Thymus (tissue), 11 donors: ENCODE data around the gene LHX4. TPM values are rescaled to one million over a fixed set of nuclear protein-coding genes. Genes with fewer than 3 reads are reported as not detected.
A peak's percentile ranks its signal among the peaks of the same experiment; 100 is the strongest.

Experiments used
- DNase-seq, 9 donors: peaks; one replicate each; pipeline ENCODE4 v3.0.0-alpha.2; 2013; ENCODE audit warnings: low spot score in 9 of 9, low read depth in 6 of 9, missing footprints in 1 of 9
- H3K27ac ChIP-seq, 2 donors: one replicate each; pipeline ENCODE4 v1.5.1; 2013; ENCODE audit warnings: control low read depth in 1 of 2, low read depth in 1 of 2, low read length in 1 of 2, mild to moderate bottlenecking in 1 of 2, moderate library complexity in 1 of 2
- H3K27me3 ChIP-seq, 2 donors: one replicate each; pipeline ENCODE4 v1.5.1; 2013; ENCODE audit warnings: low read length in 1 of 2; ENCODE audit not compliant: control insufficient read depth in 2 of 2, insufficient read depth in 1 of 2
- H3K36me3 ChIP-seq, 2 donors: one replicate each; pipeline ENCODE4 v1.5.1; 2013; ENCODE audit warnings: low read length in 1 of 2, mild to moderate bottlenecking in 1 of 2, moderate library complexity in 1 of 2; ENCODE audit not compliant: control insufficient read depth in 2 of 2, insufficient read depth in 2 of 2
- H3K4me1 ChIP-seq, 2 donors: one replicate each; pipeline ENCODE4 v1.5.1; 2013; ENCODE audit warnings: low read length in 2 of 2; ENCODE audit not compliant: control insufficient read depth in 2 of 2, insufficient read depth in 2 of 2
- H3K4me3 ChIP-seq, 2 donors: one replicate each; pipeline ENCODE4 v1.5.1; 2013; ENCODE audit warnings: low read length in 2 of 2, control low read depth in 1 of 2, mild to moderate bottlenecking in 1 of 2
- H3K9me3 ChIP-seq, 2 donors: one replicate each; pipeline ENCODE4 v1.5.1; 2013; ENCODE audit warnings: low read length in 1 of 2, mild to moderate bottlenecking in 1 of 2; ENCODE audit not compliant: control insufficient read depth in 2 of 2, insufficient read depth in 1 of 2
- WGBS: extraction: QIAGEN DNeasy Blood & Tissue Kit; methylation state at CpG from one replicate; pipeline ENCODE4 v1.1.7; 2013; 5-methylcytosine and 5-hydroxymethylcytosine counted together
- polyA plus RNA-seq: library from polyadenylated mRNA; stranded (reverse); fragments of 200-250 nt; gene quantifications from one replicate; pipeline ENCODE4 v1.2.3, GENCODE V29; 2013
- total RNA-seq: library from RNA; stranded (reverse); fragments of 120-200 nt; gene quantifications from one replicate; pipeline ENCODE4 v1.2.4, GENCODE V29; 2013
- donor health status: healthy.

Gene LHX4
- total and polyA plus RNA-seq, 2 donors, result 0.05 TPM

DNA sequence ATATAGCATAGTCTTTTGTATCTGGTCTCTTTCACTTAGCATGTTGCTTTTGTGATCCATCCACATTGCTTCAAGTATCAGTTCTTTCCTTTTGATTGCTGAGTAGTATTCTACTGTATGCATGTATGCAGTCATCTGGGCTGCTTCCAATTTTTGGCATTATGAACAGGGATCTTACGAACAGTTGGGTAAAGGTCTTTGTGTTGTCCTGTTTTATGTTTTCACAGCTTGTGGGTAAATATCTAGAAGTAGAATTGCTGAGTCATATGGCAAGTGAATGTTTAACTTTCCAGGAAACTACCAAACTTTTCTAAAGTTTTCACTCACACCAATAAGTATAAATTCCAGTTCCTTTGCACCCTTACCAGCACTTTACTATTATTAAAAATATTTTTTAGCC, 60.9 kb downstream of the LHX4 start:
- WGBS, result 92% methylated on average over 1 of the region's 1 CpG

DNA sequence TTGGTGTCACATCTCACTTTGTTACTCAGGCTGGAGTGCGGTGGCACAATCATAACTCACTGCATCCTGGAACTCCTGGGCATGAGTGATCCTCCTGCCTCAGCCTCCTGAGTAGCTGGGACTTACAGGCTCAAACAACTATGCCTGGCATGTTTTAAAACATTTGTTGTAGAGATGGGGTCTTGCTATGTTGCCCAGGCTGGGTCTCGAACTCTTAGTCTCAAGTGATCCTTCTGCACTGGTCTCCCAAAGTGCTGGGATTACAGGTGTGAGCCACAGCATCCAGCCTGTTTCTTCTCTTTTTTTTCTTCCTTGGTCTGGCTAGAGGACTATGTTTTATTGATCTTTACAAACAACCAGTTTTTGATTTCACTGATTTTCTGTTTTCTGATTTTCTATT, 64.6 kb downstream of the LHX4 start:
- no peak overlapping the region for H3K27ac ChIP-seq
- no peaks in the 10 kb centered on the region for H3K9me3 ChIP-seq
- DNase-seq, result no peak
- WGBS, result 99% methylated on average over 2 of the region's 2 CpGs
- H3K4me3 ChIP-seq, result no peak overlapping the region
- peaks cover 0 to 2% of the 10 kb centered on the region in 2 donors for H3K4me1 ChIP-seq
- no peaks in the 10 kb centered on the region for H3K27me3 ChIP-seq
- no peaks in the 10 kb centered on the region for H3K36me3 ChIP-seq

More for the DNA sequence above, 60.9 kb downstream of the LHX4 start:
- Histone ChIP-seq H3K4me3 (no peak overlapping the region), H3K36me3 (peaks cover 0 to 3% of the 10 kb centered on the region in 2 donors), H3K4me1 (no peaks in the 10 kb centered on the region), H3K9me3 (no peaks in the 10 kb centered on the region), H3K27ac (no peak overlapping the region), H3K27me3 (no peaks in the 10 kb centered on the region)
- DNase-seq, result no peak

DNA sequence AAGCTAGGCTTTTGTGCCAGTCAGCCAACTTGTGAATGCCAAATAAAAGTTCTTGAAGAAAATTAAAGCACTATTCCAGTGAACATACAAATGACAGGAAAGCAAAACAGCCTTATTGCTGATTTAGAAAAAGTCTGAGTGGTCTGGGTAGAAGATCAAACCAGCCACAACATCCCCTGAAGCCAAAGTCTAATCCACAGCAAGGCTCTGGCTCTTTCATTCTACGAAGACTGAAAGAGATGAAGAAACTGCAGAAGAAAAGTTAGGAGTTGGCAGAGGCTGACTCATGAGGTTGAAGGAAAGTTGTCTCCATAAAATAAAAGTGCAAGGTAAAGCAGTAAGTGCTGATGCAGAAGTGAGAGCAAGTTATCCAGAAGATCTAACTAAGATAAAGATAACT, 65.9 kb downstream of the LHX4 start:
- DNase-seq, result peak in 1 of 9 donors; percentile 3
- no peaks in the 10 kb centered on the region for H3K27me3 ChIP-seq
- no peaks in the 10 kb centered on the region for H3K36me3 ChIP-seq
- 16% methylated on average over 1 of the region's 1 CpG for WGBS
- no peak overlapping the region for H3K4me3 ChIP-seq
- no peaks in the 10 kb centered on the region for H3K9me3 ChIP-seq
- no peak overlapping the region for H3K27ac ChIP-seq
- H3K4me1 ChIP-seq, result peaks cover 0 to 2% of the 10 kb centered on the region in 2 donors

DNA sequence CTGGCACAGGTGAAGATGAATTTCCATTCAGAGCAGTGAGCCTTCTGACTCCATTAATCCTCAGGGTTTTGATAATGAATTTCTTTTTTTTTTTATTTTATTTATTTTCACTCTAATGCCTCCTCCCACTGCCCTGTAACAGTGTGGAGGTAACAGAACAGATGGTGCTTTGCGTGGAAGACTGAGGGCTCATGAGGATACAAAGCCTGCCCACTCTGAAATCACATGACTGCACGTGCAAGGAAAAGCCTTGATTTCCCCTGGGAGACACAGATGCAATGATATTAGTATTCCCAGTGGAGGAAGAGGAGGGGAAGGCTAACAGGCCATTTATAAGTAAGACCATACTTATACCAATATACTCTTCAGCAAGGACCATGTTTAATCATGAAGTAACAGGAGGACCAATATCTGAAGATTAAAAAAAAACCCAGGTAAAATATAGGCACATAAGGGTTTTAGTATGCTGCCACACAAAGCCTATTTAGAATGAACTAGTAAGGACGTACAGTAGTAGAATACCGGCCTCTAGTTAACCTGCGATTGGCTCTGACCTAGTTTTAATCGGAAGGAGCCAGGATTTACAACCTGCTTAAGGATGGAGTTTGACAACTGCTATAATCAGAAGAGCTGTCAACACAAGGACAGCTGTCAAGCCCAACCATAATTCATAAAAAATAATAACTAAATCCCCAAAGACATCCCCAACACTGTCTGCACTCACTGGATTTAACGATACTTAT, 69.6 kb downstream of the LHX4 start:
- Histone ChIP-seq H3K27ac (no peak overlapping the region), H3K9me3 (no peaks in the 10 kb centered on the region), H3K4me1 (peaks cover 0 to 2% of the 10 kb centered on the region in 2 donors), H3K4me3 (no peak overlapping the region), H3K27me3 (no peaks in the 10 kb centered on the region), H3K36me3 (no peaks in the 10 kb centered on the region)
- no peak for DNase-seq
- 97% methylated on average over 7 of the region's 7 CpGs for WGBS

DNA sequence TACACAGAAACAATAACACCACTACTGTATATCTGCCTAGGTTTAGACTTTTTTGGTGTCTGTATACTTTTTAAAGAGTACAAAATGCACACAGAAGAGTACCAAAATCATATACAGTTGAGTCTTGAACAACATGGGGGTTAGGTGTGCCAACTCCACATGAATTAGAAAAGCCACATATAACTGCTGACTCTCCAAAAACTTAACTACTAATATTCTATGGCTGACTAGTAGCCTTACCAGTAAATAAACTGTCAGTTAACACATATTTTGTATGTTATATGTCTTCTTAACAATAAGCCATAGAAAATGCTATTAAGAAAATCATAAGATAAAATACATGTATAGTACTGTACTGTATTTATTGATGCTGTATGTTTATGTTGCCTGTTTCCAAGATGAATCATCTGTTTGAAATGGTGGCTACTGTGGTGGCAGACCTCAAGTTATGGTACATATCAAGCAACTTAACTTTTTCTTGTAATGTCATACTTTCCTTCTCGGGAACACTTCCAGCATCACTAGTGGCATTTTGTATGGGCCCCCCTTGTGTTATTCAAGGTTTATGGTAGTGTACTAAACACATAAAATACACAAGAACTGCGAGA, 71.2 kb downstream of the LHX4 start:
- peaks cover 0 to 1% of the 10 kb centered on the region in 2 donors for H3K4me1 ChIP-seq

DNA sequence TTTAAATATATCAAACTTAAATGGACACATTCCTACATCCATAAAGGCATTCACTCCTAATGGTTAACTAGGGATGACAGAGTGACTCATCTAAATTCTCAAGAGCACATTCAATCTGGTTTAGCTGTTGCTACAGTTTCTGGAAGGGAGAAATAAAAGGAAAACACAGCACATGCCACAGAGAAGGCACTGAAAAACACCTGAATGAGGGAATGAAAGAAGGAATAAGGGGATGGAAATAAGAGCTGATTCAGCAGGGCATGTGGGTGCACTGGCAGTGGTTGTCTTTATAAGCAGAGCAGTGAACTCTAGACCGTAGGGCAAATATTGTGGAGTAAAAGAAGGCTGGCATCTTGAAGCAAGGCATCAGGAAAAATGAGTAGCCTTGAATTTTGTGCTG, 79.3 kb downstream of the LHX4 start:
- WGBS, result 96% methylated on average over 1 of the region's 1 CpG

More for the DNA sequence above, 71.2 kb downstream of the LHX4 start:
- no peak overlapping the region for H3K4me3 ChIP-seq
- no peaks in the 10 kb centered on the region for H3K36me3 ChIP-seq
- no peaks in the 10 kb centered on the region for H3K9me3 ChIP-seq
- DNase-seq, result no peak
- 96% methylated on average over 2 of the region's 2 CpGs for WGBS
- H3K27me3 ChIP-seq, result no peaks in the 10 kb centered on the region
- H3K27ac ChIP-seq, result no peak overlapping the region

DNA sequence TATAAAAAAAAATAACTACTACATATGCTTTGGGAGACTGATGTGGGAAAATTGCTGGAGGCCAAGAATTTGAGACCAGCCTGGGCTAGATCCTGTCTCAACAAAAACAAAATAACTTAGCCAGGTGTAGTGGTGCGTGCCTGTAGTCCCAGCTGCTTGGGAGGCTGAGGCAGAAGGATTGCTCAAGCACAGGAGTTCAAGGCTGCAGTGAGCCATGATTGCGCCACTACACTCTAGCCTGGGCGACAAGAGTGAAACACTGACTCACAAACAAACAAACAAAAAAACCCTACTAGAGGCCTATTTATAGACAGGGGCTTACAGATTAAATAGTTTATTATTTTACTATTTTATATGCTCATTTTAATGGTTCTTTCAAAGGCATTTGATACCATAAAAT, 80.0 kb downstream of the LHX4 start:
- peaks cover 0 to 2% of the 10 kb centered on the region in 2 donors for H3K36me3 ChIP-seq
- no peaks in the 10 kb centered on the region for H3K9me3 ChIP-seq
- no peak overlapping the region for H3K27ac ChIP-seq
- 98% methylated on average over 3 of the region's 3 CpGs for WGBS
- H3K4me3 ChIP-seq, result no peak overlapping the region
- H3K4me1 ChIP-seq, result no peaks in the 10 kb centered on the region
- no peak for DNase-seq
- H3K27me3 ChIP-seq, result no peaks in the 10 kb centered on the region

More for the DNA sequence above, 79.3 kb downstream of the LHX4 start:
- H3K36me3 ChIP-seq, result peaks cover 0 to 2% of the 10 kb centered on the region in 2 donors
- no peak overlapping the region for H3K27ac ChIP-seq
- no peak overlapping the region for H3K4me3 ChIP-seq
- no peak for DNase-seq
- no peaks in the 10 kb centered on the region for H3K27me3 ChIP-seq
- H3K9me3 ChIP-seq, result no peaks in the 10 kb centered on the region
- H3K4me1 ChIP-seq, result no peaks in the 10 kb centered on the region

DNA sequence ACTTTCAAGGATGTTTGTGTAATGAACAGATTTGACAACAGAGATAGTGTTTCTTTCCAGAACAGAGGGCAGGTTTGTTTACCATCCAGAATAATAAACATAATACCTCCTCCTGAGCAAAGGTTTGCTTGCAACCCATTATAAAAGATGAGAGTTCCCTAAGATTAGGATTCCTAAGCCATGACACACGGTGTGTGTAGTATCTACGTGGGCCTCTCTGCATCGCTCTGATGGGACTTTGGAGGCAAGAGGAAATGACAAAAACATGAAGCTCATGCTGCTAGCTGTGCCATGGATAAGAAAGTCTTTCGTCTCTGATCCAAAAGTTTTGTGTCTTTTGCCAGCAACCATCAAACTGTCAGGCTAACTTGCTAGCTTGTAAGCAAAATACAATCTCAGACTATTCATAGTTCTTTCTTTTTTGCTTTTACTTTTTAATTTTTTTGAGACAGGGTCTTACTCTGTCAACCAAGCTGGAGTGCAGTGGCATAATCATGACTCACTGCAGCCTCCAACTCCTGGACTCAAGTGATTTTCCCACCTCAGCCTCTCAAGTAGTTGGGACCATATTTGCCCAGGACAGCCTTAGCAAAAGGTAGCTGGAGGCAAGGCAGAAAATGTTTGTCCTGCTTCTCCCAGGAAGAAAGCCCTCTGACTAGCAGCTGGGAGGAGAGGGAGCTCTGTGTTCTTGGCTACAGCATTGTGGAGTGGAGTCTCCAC, 81.1 kb downstream of the LHX4 start:
- peaks cover 0 to 2% of the 10 kb centered on the region in 2 donors for H3K36me3 ChIP-seq
- H3K27me3 ChIP-seq, result no peaks in the 10 kb centered on the region
- WGBS, result 97% methylated on average over 4 of the region's 4 CpGs
- no peaks in the 10 kb centered on the region for H3K4me1 ChIP-seq
- DNase-seq, result no peak
- no peak overlapping the region for H3K4me3 ChIP-seq
- H3K9me3 ChIP-seq, result no peaks in the 10 kb centered on the region
- no peak overlapping the region for H3K27ac ChIP-seq

DNA sequence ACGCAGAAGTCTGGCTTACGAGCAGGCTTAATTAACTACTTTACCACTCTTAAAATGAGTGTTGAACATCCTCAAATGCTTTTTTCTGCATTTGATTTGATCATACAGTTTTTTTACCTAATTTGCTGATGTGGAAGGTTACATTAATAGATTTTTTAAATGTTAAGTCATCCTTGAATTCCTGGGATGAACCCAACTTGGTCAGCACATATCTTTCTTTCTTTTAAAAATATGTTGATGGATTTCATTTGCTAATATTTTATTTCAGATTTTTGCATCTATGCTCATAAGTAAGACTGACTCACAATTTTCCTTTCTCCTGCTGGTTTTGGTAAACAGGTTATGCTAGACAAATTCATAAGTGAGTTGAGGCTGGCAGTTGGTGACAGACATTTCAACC, 82.9 kb downstream of the LHX4 start:
- Histone ChIP-seq H3K4me1 (no peaks in the 10 kb centered on the region), H3K27ac (no peak overlapping the region), H3K36me3 (peaks cover 0 to 2% of the 10 kb centered on the region in 2 donors), H3K27me3 (no peaks in the 10 kb centered on the region), H3K4me3 (no peak overlapping the region), H3K9me3 (no peaks in the 10 kb centered on the region)
- WGBS, result 98% methylated on average over 2 of the region's 2 CpGs
- DNase-seq, result no peak
